Keratinocyte (primary cell): Measurements from ENCODE around the gene GZF1.

Source experiments
- CTCF ChIP-seq, 3 experiments: IDR thresholded peaks in 1 of 3; conservative IDR thresholded peaks in 1 of 3; optimal IDR thresholded peaks in 1 of 3; 2 replicates in 2 of 3; 3 replicates in 1 of 3; pipeline versions ENCODE3 to v1.5.1; 2011; ENCODE audit warnings: low read length in 3 of 3, mild to moderate bottlenecking in 3 of 3, moderate library complexity in 2 of 3, control low read depth in 1 of 3, inconsistent platforms in 1 of 3; ENCODE audit not compliant: insufficient read depth in 2 of 3; ENCODE audit errors: extremely low read depth in 1 of 3
- EZH2 ChIP-seq: IDR thresholded peaks from one replicate; pipeline ENCODE4 v1.6.1; 2012; ENCODE audit warnings: inconsistent platforms, mild to moderate bottlenecking, low read length, moderate library complexity

GRCh38 chr20:23350196-23350903 lies 11.6 kb upstream of the GZF1 start, which contains the start of gene NXT1:
- TF ChIP-seq CTCF (optimal IDR thresholded peaks at IDR 0.05 in 1 of 3, IDR thresholded peaks at IDR 0.05 in 1 of 3, conservative IDR thresholded peaks at IDR 0.05 in 1 of 3; ENCODE audit: extremely low read depth in 1 of 3, insufficient read depth in 2 of 3, low read length in 3 of 3) (peak in 1 of 3 experiments; percentile 0), EZH2 (no peak)
